HepG2 (cell line): Measurements from ENCODE around the gene GPX5.

ENCODE experiments used
- ARID5B ChIP-seq: IDR thresholded peaks from 2 replicates; pipeline ENCODE4 v1.4.0; 2020; ENCODE audit warnings: mild to moderate bottlenecking, missing genetic modification reagents
- BCLAF1 ChIP-seq: fragments of 450-650 bp; IDR thresholded peaks from 2 replicates; pipeline ENCODE4 v1.6.1; 2017; ENCODE audit warnings: mild to moderate bottlenecking
- EP300 ChIP-seq, 3 experiments: sonication (generic) in 1 of 3; formaldehyde crosslinking in 1 of 3; IDR thresholded peaks; 2 replicates each; pipeline versions ENCODE4 v1.5.1 to v1.6.1; 2011 to 2020; ENCODE audit warnings: low read depth in 2 of 3, low read length in 2 of 3, borderline replicate concordance in 1 of 3, improper control_type of control experiment in 1 of 3, mild to moderate bottlenecking in 1 of 3, missing genetic modification reagents in 1 of 3, moderate library complexity in 1 of 3
- FOXA3 ChIP-seq: IDR thresholded peaks from 2 replicates; pipeline ENCODE4 v1.6.1; 2016; ENCODE audit warnings: missing genetic modification reagents, missing compliant biosample characterization
- FOXK2 ChIP-seq: fragments of 450-650 bp; IDR thresholded peaks from 2 replicates; pipeline ENCODE4 v1.6.1; 2016
- KAT7 ChIP-seq: IDR thresholded peaks from 2 replicates; pipeline ENCODE4 v1.6.1; 2018; ENCODE audit warnings: borderline replicate concordance, missing compliant biosample characterization
- MIER2 ChIP-seq: IDR thresholded peaks from 2 replicates; pipeline ENCODE4 v1.6.1; 2016; ENCODE audit warnings: missing biosample characterization, missing genetic modification reagents
- NBN ChIP-seq: fragments of 450-650 bp; conservative IDR thresholded peaks from 2 replicates; pipeline ENCODE4 v1.6.1; 2017
- NR2F1 ChIP-seq, 2 experiments: fragments of 450-650 bp in 1 of 2; formaldehyde crosslinking in 1 of 2; IDR thresholded peaks; 2 replicates each; pipeline versions ENCODE4 v1.5.0 to v1.6.1; 2016 to 2020; ENCODE audit warnings: mild to moderate bottlenecking in 1 of 2, missing compliant biosample characterization in 1 of 2, missing genetic modification reagents in 1 of 2, moderate library complexity in 1 of 2
- ZFP36 ChIP-seq: fragments of 150-350 bp; IDR thresholded peaks from 2 replicates; pipeline ENCODE4 v1.6.1; 2018; ENCODE audit warnings: borderline replicate concordance, low read length, low read depth; ENCODE audit not compliant: partially characterized antibody
- ZFY ChIP-seq: sonication (generic); formaldehyde crosslinking; IDR thresholded peaks from 2 replicates; pipeline ENCODE4 v1.4.0; 2020; ENCODE audit warnings: missing genetic modification reagents
- ZNF138 ChIP-seq: sonication (generic); formaldehyde crosslinking; IDR thresholded peaks from 2 replicates; pipeline ENCODE4 v1.5.0; 2020; ENCODE audit warnings: mild to moderate bottlenecking, low read depth, missing genetic modification reagents
- TF ChIP-seq, protein P1 (sequence below): sonication (generic); formaldehyde crosslinking; IDR thresholded peaks from 2 replicates; pipeline ENCODE4 v1.5.0; 2020; ENCODE audit warnings: mild to moderate bottlenecking, missing genetic modification reagents, moderate library complexity

GRCh38 chr6:28496099-28496779, 29.4 kb upstream of the GPX5 start:
- no peak for TF ChIP-seq KAT7 (CRISPR knock-in tag)
- no peak for TF ChIP-seq ZFP36
- no peak for TF ChIP-seq NBN
- no peak for TF ChIP-seq BCLAF1
- no peak for TF ChIP-seq MIER2 (CRISPR knock-in tag)
- TF ChIP-seq, protein P1, sequence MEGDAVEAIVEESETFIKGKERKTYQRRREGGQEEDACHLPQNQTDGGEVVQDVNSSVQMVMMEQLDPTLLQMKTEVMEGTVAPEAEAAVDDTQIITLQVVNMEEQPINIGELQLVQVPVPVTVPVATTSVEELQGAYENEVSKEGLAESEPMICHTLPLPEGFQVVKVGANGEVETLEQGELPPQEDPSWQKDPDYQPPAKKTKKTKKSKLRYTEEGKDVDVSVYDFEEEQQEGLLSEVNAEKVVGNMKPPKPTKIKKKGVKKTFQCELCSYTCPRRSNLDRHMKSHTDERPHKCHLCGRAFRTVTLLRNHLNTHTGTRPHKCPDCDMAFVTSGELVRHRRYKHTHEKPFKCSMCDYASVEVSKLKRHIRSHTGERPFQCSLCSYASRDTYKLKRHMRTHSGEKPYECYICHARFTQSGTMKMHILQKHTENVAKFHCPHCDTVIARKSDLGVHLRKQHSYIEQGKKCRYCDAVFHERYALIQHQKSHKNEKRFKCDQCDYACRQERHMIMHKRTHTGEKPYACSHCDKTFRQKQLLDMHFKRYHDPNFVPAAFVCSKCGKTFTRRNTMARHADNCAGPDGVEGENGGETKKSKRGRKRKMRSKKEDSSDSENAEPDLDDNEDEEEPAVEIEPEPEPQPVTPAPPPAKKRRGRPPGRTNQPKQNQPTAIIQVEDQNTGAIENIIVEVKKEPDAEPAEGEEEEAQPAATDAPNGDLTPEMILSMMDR (CRISPR knock-in tag), result peak; percentile 58
- TF ChIP-seq ZNF138 (CRISPR knock-in tag), result no peak
- no peak for TF ChIP-seq NR2F1 (CRISPR knock-in tag; IDR thresholded peaks at IDR 0.05)
- no peak for TF ChIP-seq EP300 (IDR thresholded peaks at IDR 0.05; ENCODE audit: low read depth in 2 of 2, low read length in 2 of 2)
- TF ChIP-seq EP300 (CRISPR knock-in tag; IDR thresholded peaks at IDR 0.05; ENCODE audit: borderline replicate concordance), result no peak
- TF ChIP-seq ARID5B (CRISPR knock-in tag), result no peak
- no peak for TF ChIP-seq FOXA3 (CRISPR knock-in tag)
- TF ChIP-seq ZFY, result no peak
- TF ChIP-seq FOXK2, result no peak
